MCF 10A (cell line): Measurements from ENCODE around the gene DNAH10. TPM values are rescaled to one million over a fixed set of nuclear protein-coding genes. Genes with fewer than 3 reads are reported as not detected.

Source experiments
- BruUV-seq: library from RNA; stranded (reverse); fragments of 400-500 nt; replicated peaks from 2 replicates; lab custom pipeline; 2021; lab: Mats Ljungman, UMichigan
- CTCF ChIA-PET: fragments of 300-600 bp; sonication (Branson Sonifier 250); formaldehyde crosslinking; extraction: SDS; loops from one replicate; lab custom pipeline; 2021; ENCODE audit warnings: antibody characterized with exemption, inconsistent platforms; lab: Yijun Ruan, JAX
- POLR2A ChIA-PET: fragments of 300-600, 350-650 bp; sonication (Branson Sonifier 250); formaldehyde crosslinking; extraction: SDS; loops from one replicate; lab custom pipeline; 2020; ENCODE audit warnings: antibody characterized with exemption, inconsistent platforms; lab: Yijun Ruan, JAX
- DNase-seq: peaks from one replicate; pipeline ENCODE4 v3.0.0-alpha.2; 2018; ENCODE audit not compliant: unreplicated experiment
- H3K27ac Mint-ChIP-seq: one replicate; pipeline ENCODE4 v1.8.0; 2022; ENCODE audit warnings: mild to moderate bottlenecking, low read depth, mixed read lengths; ENCODE audit not compliant: unreplicated experiment
- H3K27me3 Mint-ChIP-seq: one replicate; pipeline ENCODE4 v1.8.0; 2022; ENCODE audit warnings: mixed read lengths; ENCODE audit not compliant: insufficient read depth, unreplicated experiment
- H3K36me3 Mint-ChIP-seq: one replicate; pipeline ENCODE4 v1.8.0; 2022; ENCODE audit warnings: mild to moderate bottlenecking, moderate library complexity, mixed read lengths; ENCODE audit not compliant: insufficient read depth, unreplicated experiment
- H3K4me1 Mint-ChIP-seq: one replicate; pipeline ENCODE4 v1.8.0; 2022; ENCODE audit warnings: mixed read lengths; ENCODE audit not compliant: insufficient read depth, unreplicated experiment
- H3K4me3 Mint-ChIP-seq: one replicate; pipeline ENCODE4 v1.8.0; 2022; ENCODE audit warnings: mild to moderate bottlenecking, moderate library complexity, mixed read lengths; ENCODE audit not compliant: unreplicated experiment
- H3K9me3 Mint-ChIP-seq: one replicate; pipeline ENCODE4 v1.8.0; 2022; ENCODE audit warnings: mixed read lengths; ENCODE audit not compliant: unreplicated experiment
- CTCF ChIP-seq: fragments of 200-600 bp; IDR thresholded peaks from one replicate; pipeline ENCODE4 v1.8.0; 2022; ENCODE audit warnings: antibody characterized with exemption, mild to moderate bottlenecking; ENCODE audit not compliant: unreplicated experiment
- intact Hi-C: fragments of 100-400 bp; cut with micrococcal nuclease; formaldehyde crosslinking; loops from 2 replicates; pipeline ENCODE4 v1.14.1; 2022
- total RNA-seq: library from RNA; stranded (reverse); gene quantifications from 2 replicates; pipeline ENCODE4 v1.2.3, GENCODE V29; 2022

Gene DNAH10
- total RNA-seq, 1 experiment from 2014 or later: 0.21 TPM

- Mint-ChIP-seq H3K4me1 (no peaks in the 10 kb centered on the region), H3K27ac (no peak overlapping the region), H3K4me3 (no peak overlapping the region), H3K36me3 (no peaks in the 10 kb centered on the region), H3K27me3 (no peaks in the 10 kb centered on the region), H3K9me3 (no peaks in the 10 kb centered on the region)
- ChIA-PET POLR2A (no interaction called here), CTCF (no interaction called here)
- no peak for TF ChIP-seq CTCF
- no peak for DNase-seq
- no TSS peak for BruUV-seq
- intact Hi-C loops: no loop called here
Observed at GRCh38 chr12:123832052-123832451, 70.0 kb downstream of the DNAH10 start.

- Mint-ChIP-seq H3K36me3 (no peaks in the 10 kb centered on the region), H3K4me3 (no peak overlapping the region), H3K27me3 (no peaks in the 10 kb centered on the region), H3K4me1 (no peaks in the 10 kb centered on the region), H3K27ac (no peak overlapping the region), H3K9me3 (no peaks in the 10 kb centered on the region)
- POLR2A ChIA-PET: no interaction called here
- BruUV-seq: no TSS peak
- TF ChIP-seq CTCF: no peak
- DNase-seq: no peak
- CTCF ChIA-PET: no interaction called here
- intact Hi-C loops: no loop called here
Observed at GRCh38 chr12:123833830-123834229, 71.7 kb downstream of the DNAH10 start.

GRCh38 chr12:123834845-123835244, 72.7 kb downstream of the DNAH10 start:
- H3K4me3 Mint-ChIP-seq: no peak overlapping the region
- no TSS peak for BruUV-seq
- no peak overlapping the region for H3K27ac Mint-ChIP-seq
- no peaks in the 10 kb centered on the region for H3K27me3 Mint-ChIP-seq
- no peaks in the 10 kb centered on the region for H3K4me1 Mint-ChIP-seq
- DNase-seq: no peak
- ChIA-PET POLR2A (no interaction called here), CTCF (no interaction called here)
- no peaks in the 10 kb centered on the region for H3K9me3 Mint-ChIP-seq
- no peaks in the 10 kb centered on the region for H3K36me3 Mint-ChIP-seq
- TF ChIP-seq CTCF: no peak
- intact Hi-C loops: no loop called here

- no peaks in the 10 kb centered on the region for H3K36me3 Mint-ChIP-seq
- H3K27ac Mint-ChIP-seq: no peak overlapping the region
- intact Hi-C loops: no loop called here
- ChIA-PET POLR2A (interaction anchor here (0.7 to 1.4 kb wide), 2 partner anchors 10 to 132 kb away, joined by 3 read pairs; no protein-coding TSS in a partner anchor), CTCF (interaction anchor here (1.3 kb wide), 1 partner anchor 34 kb away, joined by 5 read pairs; no protein-coding TSS in a partner anchor)
- no TSS peak for BruUV-seq
- TF ChIP-seq CTCF: no peak
- no peaks in the 10 kb centered on the region for H3K27me3 Mint-ChIP-seq
- H3K4me1 Mint-ChIP-seq: no peaks in the 10 kb centered on the region
- DNase-seq: no peak
- H3K9me3 Mint-ChIP-seq: no peaks in the 10 kb centered on the region
- no peak overlapping the region for H3K4me3 Mint-ChIP-seq
Observed at GRCh38 chr12:123836292-123836691, 74.2 kb downstream of the DNAH10 start.
